Lower lobe of right lung (tissue), 2 donors: ENCODE results near the gene OR10H5. TPM values are rescaled to one million over a fixed set of nuclear protein-coding genes. Genes with fewer than 3 reads are reported as not detected.

Experiments used
- ATAC-seq, 2 donors: fragments of 200-7000 bp; cut with Tn5 transposase; one replicate each; pipeline ENCODE4 v1.9.1; 2020 to 2022; ENCODE audit warnings: mild to moderate bottlenecking in 2 of 2, moderate library complexity in 2 of 2
- DNase-seq: peaks from one replicate; pipeline ENCODE4 v3.0.0-alpha.2; 2020
- H3K27ac ChIP-seq: fragments of 200-600 bp; one replicate; pipeline ENCODE4 v1.8.0; 2022
- H3K27me3 ChIP-seq: fragments of 200-600 bp; one replicate; pipeline ENCODE4 v1.8.0; 2022; ENCODE audit warnings: low read depth
- H3K36me3 ChIP-seq: fragments of 200-600 bp; one replicate; pipeline ENCODE4 v1.8.0; 2022; ENCODE audit warnings: mild to moderate bottlenecking
- H3K4me1 ChIP-seq: fragments of 200-600 bp; one replicate; pipeline ENCODE4 v1.8.0; 2022
- H3K4me3 ChIP-seq: fragments of 200-600 bp; one replicate; pipeline ENCODE4 v1.8.0; 2022; ENCODE audit warnings: mild to moderate bottlenecking
- H3K9me3 ChIP-seq: fragments of 200-600 bp; one replicate; pipeline ENCODE4 v1.8.0; 2022
- CTCF ChIP-seq: fragments of 200-600 bp; IDR thresholded peaks from one replicate; pipeline ENCODE4 v1.8.0; 2022; ENCODE audit warnings: antibody characterized with exemption, mild to moderate bottlenecking
- intact Hi-C: fragments of 100-400 bp; cut with DNase I; formaldehyde crosslinking; loops from one replicate; pipeline ENCODE4 v1.11.0; 2022
- long read RNA-seq: library from polyadenylated mRNA; unstranded; transcript quantifications from one replicate; pipeline ENCODE4 v2.0.0, GENCODE V29; 2021
- total RNA-seq: library from RNA; stranded (reverse); fragmentation: NEBNext Ultra II Directional; extraction: Animal tissue kit (Norgen Biotek cat#: 25700); gene quantifications from one replicate; pipeline ENCODE4 v1.2.1, GENCODE V29; 2021
- donor health status: DM: no; HTN: yes; CAD: no; lungs with severe emphysema.

OR10H5 gene, protein sequence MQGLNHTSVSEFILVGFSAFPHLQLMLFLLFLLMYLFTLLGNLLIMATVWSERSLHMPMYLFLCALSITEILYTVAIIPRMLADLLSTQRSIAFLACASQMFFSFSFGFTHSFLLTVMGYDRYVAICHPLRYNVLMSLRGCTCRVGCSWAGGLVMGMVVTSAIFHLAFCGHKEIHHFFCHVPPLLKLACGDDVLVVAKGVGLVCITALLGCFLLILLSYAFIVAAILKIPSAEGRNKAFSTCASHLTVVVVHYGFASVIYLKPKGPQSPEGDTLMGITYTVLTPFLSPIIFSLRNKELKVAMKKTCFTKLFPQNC
- total RNA-seq = not detected
- long read RNA-seq = 0 reads

DNA sequence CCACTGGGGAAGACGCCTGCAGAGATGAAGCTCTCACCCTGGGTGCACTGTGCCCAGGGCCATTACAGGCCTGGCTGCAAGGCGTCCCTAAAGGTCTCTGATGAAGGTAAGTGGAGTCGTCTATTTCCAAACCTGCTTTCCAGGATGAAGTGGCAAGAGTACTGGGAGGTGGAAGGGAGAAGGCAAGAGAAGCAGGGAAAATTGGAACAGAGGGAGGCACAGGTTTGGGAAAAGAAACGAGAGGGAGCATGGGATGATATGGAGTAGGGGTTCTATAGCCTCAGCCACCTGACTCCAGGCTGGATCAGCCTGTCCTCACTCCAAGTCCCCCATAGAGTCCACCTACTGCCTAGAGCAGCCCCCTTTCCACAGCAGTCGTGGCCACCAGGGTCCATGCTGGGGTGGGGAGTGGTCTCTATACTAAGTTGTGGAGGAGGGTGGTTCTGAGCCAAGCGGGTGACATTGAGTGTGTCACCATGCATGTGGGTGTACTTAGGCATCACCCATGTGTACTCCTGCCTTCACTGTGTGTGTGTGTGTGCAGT, at the start of gene OR10H5:
TSS of gene OR10H5 (plus strand) at position 51 of the 545 bp plus-strand sequence. CDS start 6,388 bp downstream, outside the sequence.
- ATAC-seq (no peak), DNase-seq (no peak)
- H3K9me3 ChIP-seq = no peaks in the 10 kb centered on the region
- no peak for TF ChIP-seq CTCF
- H3K4me1 ChIP-seq = no peaks in the 10 kb centered on the region
- H3K27me3 ChIP-seq = no peaks in the 10 kb centered on the region
- no peak within 1 kb of the TSS for H3K27ac ChIP-seq
- H3K36me3 ChIP-seq = no peaks in the 10 kb centered on the region
- H3K4me3 ChIP-seq = no peak within 1 kb of the TSS
- intact Hi-C loops = no loop called here

GRCh38 chr19:15737722-15738121, 49.7 kb upstream of the OR10H5 start, which contains the start of gene OR10H3:
TSS of gene OR10H3 (plus strand) at chr19:15737985. CDS start at chr19:15741393, 3,408 bp downstream.
- Histone ChIP-seq H3K27me3 (no peaks in the 10 kb centered on the region), H3K9me3 (peaks cover 9% of the 10 kb centered on the region), H3K4me1 (no peaks in the 10 kb centered on the region), H3K4me3 (no peak within 1 kb of the TSS), H3K27ac (no peak within 1 kb of the TSS), H3K36me3 (no peaks in the 10 kb centered on the region)
- DNase-seq (no peak), ATAC-seq (no peak)
- no peak for TF ChIP-seq CTCF
- intact Hi-C loops = no loop called here

- no peak for DNase-seq
- Histone ChIP-seq H3K4me3 (no peak overlapping the region), H3K36me3 (no peaks in the 10 kb centered on the region), H3K9me3 (peaks cover 9% of the 10 kb centered on the region), H3K27me3 (no peaks in the 10 kb centered on the region), H3K4me1 (no peaks in the 10 kb centered on the region), H3K27ac (no peak overlapping the region)
- no peak for ATAC-seq
- TF ChIP-seq CTCF = no peak
- intact Hi-C loops = no loop called here
Measured at GRCh38 chr19:15740785-15741184, 46.7 kb upstream of the OR10H5 start.

DNA sequence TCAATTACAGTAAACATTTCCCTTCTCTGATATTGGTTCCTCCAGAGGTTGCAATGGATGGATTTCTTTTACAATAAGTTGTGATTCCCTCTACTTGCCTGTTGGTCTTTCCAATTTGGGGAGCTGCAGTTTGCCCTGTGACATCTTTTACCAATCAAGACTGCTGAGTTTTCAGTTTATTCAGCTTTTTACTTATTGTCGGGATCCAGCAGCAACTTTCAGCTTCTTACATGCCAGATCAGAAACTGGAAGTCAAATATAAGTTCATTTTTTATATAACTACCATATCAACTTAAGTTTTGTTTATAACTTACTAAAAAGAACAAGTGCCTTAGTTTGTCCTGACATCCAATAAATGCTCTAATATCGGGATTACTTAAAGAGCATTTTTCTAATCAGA, 39.2 kb upstream of the OR10H5 start:
- Histone ChIP-seq H3K36me3 (no peaks in the 10 kb centered on the region), H3K4me1 (no peaks in the 10 kb centered on the region), H3K27me3 (peaks cover 25% of the 10 kb centered on the region), H3K9me3 (no peaks in the 10 kb centered on the region), H3K4me3 (no peak overlapping the region), H3K27ac (no peak overlapping the region)
- ATAC-seq = no peak
- no peak for DNase-seq
- intact Hi-C loops = no loop called here
- TF ChIP-seq CTCF = no peak

DNA sequence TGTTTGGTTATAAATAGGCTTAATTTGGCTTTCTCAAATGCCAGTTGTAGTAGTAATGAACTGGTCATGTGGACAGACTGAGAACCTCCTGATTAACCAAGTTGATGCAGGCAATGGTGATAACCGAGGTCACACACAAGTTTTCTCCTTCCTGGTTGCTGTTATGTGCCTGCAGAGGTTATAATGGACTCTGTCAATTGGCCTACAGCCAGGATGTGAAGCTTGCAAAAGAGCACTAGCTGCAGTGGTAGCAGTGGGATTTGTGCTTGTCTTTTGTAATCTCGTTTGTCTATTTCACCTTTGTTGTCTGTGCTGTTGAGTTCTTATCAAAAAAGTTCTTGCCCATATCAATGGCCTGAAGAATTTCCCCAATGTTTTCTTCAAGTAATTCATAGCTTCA, 29.1 kb upstream of the OR10H5 start:
- intact Hi-C loops = no loop called here
- no peak for ATAC-seq
- Histone ChIP-seq H3K27ac (no peak overlapping the region), H3K27me3 (peaks cover 20% of the 10 kb centered on the region), H3K36me3 (no peaks in the 10 kb centered on the region), H3K4me1 (no peaks in the 10 kb centered on the region), H3K9me3 (no peaks in the 10 kb centered on the region), H3K4me3 (no peak overlapping the region)
- no peak for DNase-seq
- TF ChIP-seq CTCF = no peak
